HG03064 (cell line): Measurements from ENCODE around the gene ADGRL2.

ENCODE experiments used
- ATAC-seq: cut with Tn5 transposase; IDR thresholded peaks from one replicate; pipeline ENCODE4 v1.9.1; 2021; ENCODE audit warnings: low read depth; ENCODE audit not compliant: unreplicated experiment

The ADGRL2 gene

GRCh38 chr1:81800695-81801650, at the start of gene ADGRL2:
ADGRL2 (plus strand) TSS chr1:81800934; CDS start chr1:81836985, 36,051 bp downstream.
- ATAC-seq: no peak

GRCh38 chr1:81752840-81753239, 47.9 kb upstream of the ADGRL2 start:
- ATAC-seq: no peak

- no peak for ATAC-seq
Observed at GRCh38 chr1:81754424-81754823, 46.3 kb upstream of the ADGRL2 start.

GRCh38 chr1:81756872-81757271, 43.9 kb upstream of the ADGRL2 start:
- no peak for ATAC-seq

GRCh38 chr1:81757398-81758020, 43.2 kb upstream of the ADGRL2 start:
- ATAC-seq: no peak

GRCh38 chr1:81758181-81758580, 42.6 kb upstream of the ADGRL2 start:
- ATAC-seq: no peak

- no peak for ATAC-seq
Observed at GRCh38 chr1:81760477-81761097, 40.1 kb upstream of the ADGRL2 start.

GRCh38 chr1:81775510-81775909, 25.2 kb upstream of the ADGRL2 start:
- ATAC-seq: no peak

GRCh38 chr1:81780705-81781454, 19.9 kb upstream of the ADGRL2 start:
- ATAC-seq: no peak

GRCh38 chr1:81781749-81782148, 19.0 kb upstream of the ADGRL2 start:
- ATAC-seq: no peak

- ATAC-seq: no peak
Observed at GRCh38 chr1:81792184-81792583, 8.6 kb upstream of the ADGRL2 start.

- ATAC-seq: no peak
Observed at GRCh38 chr1:81797701-81798100, 3.0 kb upstream of the ADGRL2 start.

GRCh38 chr1:81799939-81800694, 617 bp upstream of the ADGRL2 start:
- no peak for ATAC-seq

- no peak for ATAC-seq
Observed at GRCh38 chr1:81801651-81802456, 1.1 kb downstream of the ADGRL2 start.

- ATAC-seq: no peak
Observed at GRCh38 chr1:81802457-81802706, 1.6 kb downstream of the ADGRL2 start.

- no peak for ATAC-seq
Observed at GRCh38 chr1:81802707-81803430, 2.1 kb downstream of the ADGRL2 start.

- ATAC-seq: no peak
Observed at GRCh38 chr1:81803431-81804110, 2.8 kb downstream of the ADGRL2 start.

GRCh38 chr1:81804312-81804711, 3.6 kb downstream of the ADGRL2 start:
- no peak for ATAC-seq
